H1 (cell line): ENCODE measurements around the gene PRKAG1. TPM values are rescaled to one million over a fixed set of nuclear protein-coding genes. Genes with fewer than 3 reads are reported as not detected.

ENCODE experiments used
- CTCF ChIA-PET: fragments of 300-600 bp; sonication (Branson Sonifier 250); formaldehyde crosslinking; loops from one replicate; lab custom pipeline; 2021; ENCODE audit not compliant: partially characterized antibody; lab: Charles Lee
- POLR2A ChIA-PET: fragments of 300-600 bp; sonication (Branson Sonifier 250); formaldehyde crosslinking; loops from one replicate; lab custom pipeline; 2021; ENCODE audit warnings: inconsistent platforms; ENCODE audit not compliant: partially characterized antibody; lab: Charles Lee
- DNase-seq, 2 experiments: peaks; one replicate each; pipeline versions ENCODE4 v3.0.0 to v3.0.0-alpha.2; 2010 to 2022; ENCODE audit warnings: low spot score in 2 of 2, low read depth in 1 of 2, mixed read lengths in 1 of 2
- FAIRE-seq: peaks from 2 replicates; lab custom pipeline; 2011; peaks lifted over from hg19 to GRCh38; lab: Jason Lieb, UNC
- H2AFZ ChIP-seq: 2 replicates; pipeline ENCODE4 v1.8.1; 2012; ENCODE audit warnings: low read length, inconsistent platforms
- H2AK5ac ChIP-seq: 2 replicates; pipeline ENCODE4 v1.6.1; 2013; ENCODE audit warnings: low read depth, low read length
- H2BK120ac ChIP-seq: replicated peaks from 2 replicates; pipeline ENCODE3; 2013; ENCODE audit warnings: low read depth, low read length, inconsistent platforms
- H2BK12ac ChIP-seq: 2 replicates; pipeline ENCODE4 v1.6.1; 2013; ENCODE audit warnings: low read depth, low read length
- H2BK15ac ChIP-seq: 2 replicates; pipeline ENCODE4 v1.6.1; 2013; ENCODE audit warnings: low read length
- H2BK20ac ChIP-seq: 2 replicates; pipeline ENCODE4 v1.6.1; 2013; ENCODE audit warnings: low read length
- H2BK5ac ChIP-seq: 2 replicates; pipeline ENCODE4 v1.6.1; 2013; ENCODE audit warnings: low read depth, low read length
- H3K14ac ChIP-seq: 2 replicates; pipeline ENCODE4 v1.6.1; 2013; ENCODE audit warnings: inconsistent platforms; ENCODE audit not compliant: insufficient read length
- H3K18ac ChIP-seq: 2 replicates; pipeline ENCODE4 v1.6.1; 2013; ENCODE audit warnings: low read length; ENCODE audit errors: extremely low read depth
- H3K23ac ChIP-seq: 2 replicates; pipeline ENCODE4 v1.6.1; 2013; ENCODE audit warnings: inconsistent platforms; ENCODE audit not compliant: insufficient read length
- H3K23me2 ChIP-seq: 2 replicates; pipeline ENCODE4 v1.6.1; 2013; ENCODE audit warnings: low read depth, low read length
- H3K27ac ChIP-seq: 2 replicates; pipeline ENCODE4 v1.6.1; 2011; ENCODE audit warnings: low read depth, low read length, inconsistent platforms
- H3K27me3 ChIP-seq, 4 experiments: replicated peaks in 1 of 4; 1 replicate in 1 of 4; 2 replicates in 3 of 4; pipeline versions ENCODE4 v1.6.1 to v1.8.1; 2011 to 2013; ENCODE audit warnings: low read length in 3 of 4, mild to moderate bottlenecking in 3 of 4, inconsistent platforms in 2 of 4, mixed read lengths in 2 of 4, moderate library complexity in 1 of 4; ENCODE audit not compliant: control insufficient read depth in 3 of 4, insufficient read depth in 3 of 4; ENCODE audit errors: extremely low read depth in 1 of 4
- H3K36me3 ChIP-seq, 4 experiments: 2 replicates each; pipeline versions ENCODE4 v1.6.1 to v1.8.1; 2011 to 2013; ENCODE audit warnings: mild to moderate bottlenecking in 4 of 4, low read length in 3 of 4, moderate library complexity in 2 of 4, control low read depth in 1 of 4, inconsistent platforms in 1 of 4; ENCODE audit not compliant: insufficient read depth in 4 of 4, control insufficient read depth in 2 of 4
- H3K4ac ChIP-seq: replicated peaks from 2 replicates; pipeline ENCODE3; 2013; ENCODE audit warnings: low read length, low read depth, mixed read lengths, inconsistent platforms; ENCODE audit not compliant: insufficient read length
- H3K4me1 ChIP-seq, 4 experiments: replicated peaks in 1 of 4; 1 replicate in 1 of 4; 2 replicates in 3 of 4; pipeline versions ENCODE4 v1.6.1 to v1.8.1; 2011 to 2013; ENCODE audit warnings: low read length in 3 of 4, inconsistent platforms in 2 of 4, mixed read lengths in 1 of 4; ENCODE audit not compliant: insufficient read depth in 4 of 4, control insufficient read depth in 3 of 4
- H3K4me2 ChIP-seq, 2 experiments: 2 replicates each; pipeline versions ENCODE4 v1.6.1 to v1.8.1; 2011 to 2013; ENCODE audit warnings: low read depth in 2 of 2, low read length in 2 of 2, control low read depth in 1 of 2, inconsistent platforms in 1 of 2, mild to moderate bottlenecking in 1 of 2; ENCODE audit not compliant: insufficient read depth in 1 of 2
- H3K4me3 ChIP-seq, 4 experiments: fragments of 200-600, 300-600 bp in 1 of 4; sonication (generic), shearing (Covaris generic), sonication (Bioruptor Twin) in 1 of 4; 2 replicates each; pipeline versions ENCODE4 v1.5.1 to v1.8.1; 2011 to 2016; ENCODE audit warnings: low read length in 4 of 4, low read depth in 3 of 4, control low read depth in 2 of 4, inconsistent platforms in 2 of 4, mild to moderate bottlenecking in 2 of 4, mixed read lengths in 1 of 4, moderate library complexity in 1 of 4; ENCODE audit not compliant: insufficient read depth in 2 of 4; ENCODE audit errors: extremely low read depth in 1 of 4
- H3K56ac ChIP-seq: replicated peaks from 2 replicates; pipeline ENCODE3; 2013; ENCODE audit warnings: low read depth, mild to moderate bottlenecking, mixed read lengths, low read length, inconsistent platforms; ENCODE audit not compliant: insufficient read length
- H3K79me1 ChIP-seq: 2 replicates; pipeline ENCODE4 v1.6.1; 2013; ENCODE audit warnings: low read depth, low read length, control low read depth
- H3K79me2 ChIP-seq, 2 experiments: 2 replicates each; pipeline versions ENCODE4 v1.6.1 to v1.8.1; 2012 to 2013; ENCODE audit warnings: low read length in 2 of 2, mild to moderate bottlenecking in 2 of 2, inconsistent platforms in 1 of 2; ENCODE audit not compliant: insufficient read depth in 2 of 2, control insufficient read depth in 1 of 2
- H3K9ac ChIP-seq, 4 experiments: replicated peaks in 1 of 4; 1 replicate in 1 of 4; 2 replicates in 3 of 4; pipeline versions ENCODE4 v1.6.1 to v1.8.1; 2011 to 2013; ENCODE audit warnings: low read depth in 3 of 4, low read length in 3 of 4, control low read depth in 2 of 4, mild to moderate bottlenecking in 2 of 4, moderate library complexity in 2 of 4, inconsistent platforms in 1 of 4; ENCODE audit errors: extremely low read depth in 1 of 4
- H3K9me3 ChIP-seq, 2 experiments: 2 replicates each; pipeline versions ENCODE4 v1.6.1 to v1.8.1; 2012 to 2013; ENCODE audit warnings: mild to moderate bottlenecking in 2 of 2, moderate library complexity in 2 of 2, control low read depth in 1 of 2, inconsistent platforms in 1 of 2, low read depth in 1 of 2, low read length in 1 of 2, mixed read lengths in 1 of 2; ENCODE audit not compliant: insufficient read depth in 2 of 2
- H4K20me1 ChIP-seq, 2 experiments: replicated peaks in 1 of 2; 2 replicates each; pipeline versions ENCODE3 to v1.8.1; 2011 to 2013; ENCODE audit warnings: inconsistent platforms in 2 of 2, low read length in 2 of 2, mild to moderate bottlenecking in 1 of 2; ENCODE audit not compliant: insufficient read depth in 2 of 2, control insufficient read depth in 1 of 2
- H4K5ac ChIP-seq: 2 replicates; pipeline ENCODE4 v1.6.1; 2013; ENCODE audit warnings: low read length, low read depth, mixed read lengths, inconsistent platforms; ENCODE audit not compliant: insufficient read length
- H4K8ac ChIP-seq: 2 replicates; pipeline ENCODE4 v1.8.0; 2013; ENCODE audit warnings: mild to moderate bottlenecking, moderate library complexity, low read length, inconsistent platforms; ENCODE audit not compliant: insufficient read depth; ENCODE audit errors: extremely low read depth
- H4K91ac ChIP-seq: replicated peaks from 2 replicates; pipeline ENCODE3; 2013; ENCODE audit warnings: low read length, mixed read lengths, inconsistent platforms; ENCODE audit not compliant: insufficient read length
- BRCA1 ChIP-seq: IDR thresholded peaks from 2 replicates; pipeline ENCODE4 v1.6.1; 2012; ENCODE audit warnings: low read depth, low read length, improper control_type of control experiment
- CTBP2 ChIP-seq: IDR thresholded peaks from 2 replicates; pipeline ENCODE4 v1.7.0; 2011; ENCODE audit warnings: borderline replicate concordance, mild to moderate bottlenecking, moderate library complexity, mixed read lengths, low read length; ENCODE audit not compliant: insufficient read depth, insufficient read length
- EZH2 ChIP-seq: fragments of 200-600 bp; sonication (generic); IDR thresholded peaks from 2 replicates; pipeline ENCODE4 v1.7.1; 2012; ENCODE audit warnings: low read depth, mild to moderate bottlenecking, moderate library complexity, low read length, inconsistent platforms; ENCODE audit not compliant: severe bottlenecking
- RAD21 ChIP-seq, 2 experiments: IDR thresholded peaks in 1 of 2; conservative IDR thresholded peaks in 1 of 2; 2 replicates each; pipeline ENCODE4 v1.6.1; 2011; ENCODE audit warnings: low read depth in 2 of 2, low read length in 2 of 2, improper control_type of control experiment in 1 of 2, inconsistent platforms in 1 of 2, mild to moderate bottlenecking in 1 of 2, moderate library complexity in 1 of 2
- RNF2 ChIP-seq: fragments of 200-900, 300-1000 bp; sonication (generic); IDR thresholded peaks from 2 replicates; pipeline ENCODE4 v1.7.1; 2016; ENCODE audit warnings: borderline replicate concordance, low read depth, mild to moderate bottlenecking, antibody characterized with exemption, low read length; ENCODE audit not compliant: poor library complexity, severe bottlenecking; ENCODE audit errors: missing control alignments
- SUZ12 ChIP-seq: fragments of 200-600 bp; sonication (generic); IDR thresholded peaks from 2 replicates; pipeline ENCODE4 v1.6.1; 2012; ENCODE audit warnings: mild to moderate bottlenecking, inconsistent platforms, low read length, moderate library complexity, mixed read lengths
- WGBS, 2 experiments: shearing (Covaris generic) in 1 of 2; methylation state at CpG; one replicate each; pipeline versions ENCODE4 v1.1.6 to v1.1.7; 2013 to 2015; ENCODE audit warnings: low lambda C conversion rate in 2 of 2, mixed read lengths in 2 of 2, inconsistent platforms in 1 of 2, low coverage in 1 of 2, missing lambda C conversion rate in 1 of 2; ENCODE audit not compliant: insufficient replicate concordance in 2 of 2, insufficient coverage in 1 of 2, insufficient read length in 1 of 2; ENCODE audit errors: extremely low coverage in 1 of 2, missing lambda C conversion rate in 1 of 2; 5-methylcytosine and 5-hydroxymethylcytosine counted together
- polyA plus RNA-seq, 7 experiments: library from polyadenylated mRNA; depleted of rRNA in 3 of 7; stranded (reverse) in 5 of 7; unstranded in 2 of 7; fragments of >200 nt in 5 of 7; fragments of 200-250 nt in 2 of 7; gene quantifications; 1 replicate in 5 of 7; 2 replicates in 1 of 7; 4 replicates in 1 of 7; pipeline versions ENCODE4 v1.2.1 to v1.2.3, GENCODE V29; 2011 to 2013; ENCODE audit warnings: missing spikeins in 2 of 7, mixed read lengths in 2 of 7
- total RNA-seq: library from RNA; stranded (reverse); fragmentation: NEBNext Ultra II Directional; extraction: Animal tissue kit (Norgen Biotek cat#: 25700); gene quantifications from 2 replicates; pipeline ENCODE4 v1.2.1, GENCODE V29; 2021
- TF ChIP-seq, protein P1 (sequence below), 3 experiments: IDR thresholded peaks; 1 replicate in 2 of 3; 2 replicates in 1 of 3; pipeline versions ENCODE4 v1.5.1 to v1.6.1; 2011; ENCODE audit warnings: low read length in 3 of 3, mild to moderate bottlenecking in 3 of 3, inconsistent platforms in 2 of 3, low read depth in 1 of 3, moderate library complexity in 1 of 3; ENCODE audit not compliant: insufficient read depth in 1 of 3; ENCODE audit errors: control extremely low read depth in 1 of 3

Gene PRKAG1
- total and polyA plus RNA-seq, 2 of the 8 experiments (the other 6 are each of a cell fraction or from before 2014, with no cell fraction given), result 38.6 to 57.5 TPM

DNA sequence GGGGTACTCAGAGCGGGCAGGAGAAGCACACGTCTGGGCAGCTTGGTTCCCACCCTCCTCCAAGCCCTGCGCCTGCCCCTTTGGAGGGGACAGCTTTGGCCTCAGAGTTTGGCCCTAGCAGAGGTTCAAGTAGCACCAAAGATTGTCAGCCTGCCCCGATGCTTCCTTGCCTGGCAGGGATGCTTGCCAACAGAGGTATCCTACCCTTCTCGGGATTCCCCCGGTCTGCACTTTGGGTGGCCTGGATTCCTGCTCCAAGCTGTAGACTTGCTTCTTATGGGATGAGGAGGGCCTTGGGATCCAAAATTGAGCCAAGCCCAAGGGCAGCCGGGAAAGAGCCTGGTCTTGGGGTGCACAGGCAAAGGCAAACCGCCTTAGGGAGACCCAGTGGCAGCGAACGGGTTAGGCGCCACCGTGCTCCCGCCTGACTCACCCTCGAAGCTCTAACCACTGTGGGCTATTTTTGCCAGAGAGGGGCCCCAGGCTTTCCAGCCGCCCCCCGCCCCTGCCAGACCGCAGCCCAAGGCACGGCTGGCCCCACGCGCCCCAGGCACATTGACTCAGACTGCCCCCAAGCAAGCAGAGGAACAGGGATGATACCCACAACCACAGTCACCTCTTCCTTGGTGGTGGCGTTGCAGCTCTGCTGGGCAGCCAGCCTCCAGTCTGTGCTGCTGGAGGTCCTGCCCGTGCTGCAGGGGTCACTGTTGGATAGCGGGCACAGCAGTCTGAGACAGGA, 46.2 kb downstream of the PRKAG1 start:
- Histone ChIP-seq H3K56ac (no peak overlapping the region), H4K8ac (no peak overlapping the region), H2AK5ac (no peak overlapping the region), H3K18ac (peak overlapping the region; percentile 38), H2BK5ac (no peak overlapping the region), H3K79me2 (no peaks in the 10 kb centered on the region), H3K79me1 (no peaks in the 10 kb centered on the region), H3K23ac (no peak overlapping the region), H2BK12ac (peak overlapping the region; percentile 55; the same call in 1 of the 2 replicates), H3K27me3 (peaks cover 57 to 95% (median 93%) of the 10 kb centered on the region in 4 experiments), H3K27ac (no peak overlapping the region), H3K4ac (no peak overlapping the region), H4K20me1 (peaks cover 4 to 16% of the 10 kb centered on the region in 2 experiments), H2BK120ac (no peak overlapping the region), H3K4me1 (peaks cover 17 to 38% (median 32%) of the 10 kb centered on the region in 4 experiments), H3K14ac (no peak overlapping the region), H3K36me3 (no peaks in the 10 kb centered on the region; a peak in 1 of 8 replicates), H3K4me2 (peak overlapping the region; percentile 87 to 96), H2BK20ac (no peak overlapping the region), H3K9ac (no peak overlapping the region), H2BK15ac (peak overlapping the region; percentile 55; the same call in 1 of the 2 replicates), H3K4me3 (peak overlapping the region; percentile 37 to 56 (median 44); a peak in 5 of 8 replicates), H4K5ac (no peak overlapping the region), H3K23me2 (peaks cover 9% of the 10 kb centered on the region), H2AFZ (no peak overlapping the region), H4K91ac (no peak overlapping the region), H3K9me3 (no peaks in the 10 kb centered on the region)
- FAIRE-seq, result no peak
- no peak for DNase-seq
- WGBS, 2 experiments, result 20% methylated on average over 23 of the region's 23 CpGs; no CpG with 5 or more reads in 1 of the 2 experiments
- ChIA-PET POLR2A (interaction anchor here (0.8 to 2.7 kb wide), 8 partner anchors 9 to 107 kb away, joined by 3 to 10 read pairs (median 4); partner anchors contain the start of genes ARF3, FKBP11 and RND1), CTCF (interaction anchor here (1.5 to 40.8 kb wide), 6 partner anchors 13 to 161 kb away, joined by 3 to 1336 read pairs (median 8); partner anchors contain the start of genes DDN and WNT1)
- TF ChIP-seq, protein P1, sequence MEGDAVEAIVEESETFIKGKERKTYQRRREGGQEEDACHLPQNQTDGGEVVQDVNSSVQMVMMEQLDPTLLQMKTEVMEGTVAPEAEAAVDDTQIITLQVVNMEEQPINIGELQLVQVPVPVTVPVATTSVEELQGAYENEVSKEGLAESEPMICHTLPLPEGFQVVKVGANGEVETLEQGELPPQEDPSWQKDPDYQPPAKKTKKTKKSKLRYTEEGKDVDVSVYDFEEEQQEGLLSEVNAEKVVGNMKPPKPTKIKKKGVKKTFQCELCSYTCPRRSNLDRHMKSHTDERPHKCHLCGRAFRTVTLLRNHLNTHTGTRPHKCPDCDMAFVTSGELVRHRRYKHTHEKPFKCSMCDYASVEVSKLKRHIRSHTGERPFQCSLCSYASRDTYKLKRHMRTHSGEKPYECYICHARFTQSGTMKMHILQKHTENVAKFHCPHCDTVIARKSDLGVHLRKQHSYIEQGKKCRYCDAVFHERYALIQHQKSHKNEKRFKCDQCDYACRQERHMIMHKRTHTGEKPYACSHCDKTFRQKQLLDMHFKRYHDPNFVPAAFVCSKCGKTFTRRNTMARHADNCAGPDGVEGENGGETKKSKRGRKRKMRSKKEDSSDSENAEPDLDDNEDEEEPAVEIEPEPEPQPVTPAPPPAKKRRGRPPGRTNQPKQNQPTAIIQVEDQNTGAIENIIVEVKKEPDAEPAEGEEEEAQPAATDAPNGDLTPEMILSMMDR (IDR thresholded peaks at IDR 0.05; ENCODE audit: control extremely low read depth in 1 of 3, insufficient read depth in 1 of 3, low read depth in 1 of 3, low read length in 3 of 3), result peak in 2 of 3 experiments; percentile 48 to 55; a peak in 3 of 4 replicates
- TF ChIP-seq BRCA1, result no peak
- peak; percentile 36 to 40; a peak in 3 of 4 replicates for TF ChIP-seq RAD21 (IDR thresholded peaks at IDR 0.05 in 1 of 2, conservative IDR thresholded peaks at IDR 0.05 in 1 of 2; ENCODE audit: low read depth in 2 of 2, low read length in 2 of 2)
- peak; percentile 9 for TF ChIP-seq RNF2
- no peak for TF ChIP-seq CTBP2
- TF ChIP-seq EZH2, result peak; percentile 1
- TF ChIP-seq SUZ12, result peak; percentile 17
